CD4-positive, alpha-beta memory T cell (primary cell): ENCODE measurements around the gene ZNF574. TPM values are rescaled to one million over a fixed set of nuclear protein-coding genes. Genes with fewer than 3 reads are reported as not detected.

Experiments
- CTCF ChIA-PET: fragments of 350-600 bp; sonication (Branson Sonifier 250); formaldehyde crosslinking; loops from one replicate; lab custom pipeline; 2021; ENCODE audit warnings: inconsistent platforms; ENCODE audit not compliant: partially characterized antibody; lab: Charles Lee
- POLR2A ChIA-PET: fragments of 350-600 bp; sonication (Branson Sonifier 250); formaldehyde crosslinking; loops from one replicate; lab custom pipeline; 2021; ENCODE audit not compliant: partially characterized antibody; lab: Charles Lee
- DNase-seq, 5 donors: peaks; one replicate each; pipeline versions ENCODE4 v3.0.0 to v3.0.0-alpha.2; 2020 to 2022; ENCODE audit warnings: mixed read lengths in 1 of 5
- H3K27ac ChIP-seq: one replicate; pipeline ENCODE4 v1.7.0; 2013; ENCODE audit warnings: low read depth, low read length
- H3K27me3 ChIP-seq: 2 replicates; pipeline ENCODE4 v1.7.0; 2013; ENCODE audit warnings: mild to moderate bottlenecking, low read length, moderate library complexity; ENCODE audit not compliant: insufficient read depth
- H3K36me3 ChIP-seq: 2 replicates; pipeline ENCODE4 v1.7.0; 2013; ENCODE audit warnings: mild to moderate bottlenecking, low read length, moderate library complexity; ENCODE audit not compliant: insufficient read depth
- H3K4me1 ChIP-seq: 2 replicates; pipeline ENCODE4 v1.7.0; 2013; ENCODE audit warnings: mild to moderate bottlenecking, low read length, moderate library complexity; ENCODE audit not compliant: insufficient read depth
- H3K4me3 ChIP-seq, 2 donors: one replicate each; pipeline ENCODE4 v1.7.0; 2013; ENCODE audit warnings: low read length in 2 of 2, mild to moderate bottlenecking in 1 of 2
- H3K9me3 ChIP-seq, 2 donors: one replicate each; pipeline ENCODE4 v1.7.0; 2013; ENCODE audit warnings: low read length in 2 of 2, control low read depth in 1 of 2; ENCODE audit not compliant: control insufficient read depth in 1 of 2
- H3K27ac Mint-ChIP-seq, 7 donors: one replicate each; pipeline ENCODE4 v1.8.0; 2020 to 2021; ENCODE audit warnings: mixed read lengths in 7 of 7, mild to moderate bottlenecking in 6 of 7, inconsistent platforms in 3 of 7, moderate library complexity in 3 of 7
- H3K27me3 Mint-ChIP-seq, 2 donors: one replicate each; pipeline ENCODE4 v1.8.0; 2020 to 2021; ENCODE audit warnings: mixed read lengths in 2 of 2
- H3K36me3 Mint-ChIP-seq, 2 donors: one replicate each; pipeline ENCODE4 v1.8.0; 2020 to 2021; ENCODE audit warnings: mixed read lengths in 2 of 2, inconsistent platforms in 1 of 2, mild to moderate bottlenecking in 1 of 2
- H3K4me1 Mint-ChIP-seq, 4 donors: one replicate each; pipeline ENCODE4 v1.8.0; 2020 to 2021; ENCODE audit warnings: mixed read lengths in 4 of 4, mild to moderate bottlenecking in 1 of 4
- H3K4me3 Mint-ChIP-seq, 8 donors: one replicate each; pipeline ENCODE4 v1.8.0; 2020 to 2021; ENCODE audit warnings: mixed read lengths in 8 of 8, mild to moderate bottlenecking in 7 of 8, moderate library complexity in 6 of 8, inconsistent platforms in 3 of 8
- H3K9me3 Mint-ChIP-seq, 8 donors: one replicate each; pipeline ENCODE4 v1.8.0; 2020 to 2021; ENCODE audit warnings: mixed read lengths in 8 of 8, mild to moderate bottlenecking in 5 of 8, inconsistent platforms in 3 of 8, moderate library complexity in 1 of 8
- intact Hi-C: fragments of 100-400 bp; cut with micrococcal nuclease; formaldehyde crosslinking; loops from one replicate; pipeline ENCODE4 v1.15.1; 2023
- polyA plus RNA-seq, 2 donors: library from polyadenylated mRNA; unstranded; fragments of 300-500 nt; fragmentation: Illumina TruSeq; gene quantifications; one replicate each; pipeline ENCODE4 v1.2.3, GENCODE V29; 2021
- total RNA-seq, 2 experiments: library from RNA; stranded (reverse); gene quantifications; one replicate each; pipeline ENCODE4 v1.2.3, GENCODE V29; 2021

The ZNF574 gene
- total and polyA plus RNA-seq, 4 experiments from 2014 or later, result 14.8 to 26.0 (median 24.8) TPM

DNA sequence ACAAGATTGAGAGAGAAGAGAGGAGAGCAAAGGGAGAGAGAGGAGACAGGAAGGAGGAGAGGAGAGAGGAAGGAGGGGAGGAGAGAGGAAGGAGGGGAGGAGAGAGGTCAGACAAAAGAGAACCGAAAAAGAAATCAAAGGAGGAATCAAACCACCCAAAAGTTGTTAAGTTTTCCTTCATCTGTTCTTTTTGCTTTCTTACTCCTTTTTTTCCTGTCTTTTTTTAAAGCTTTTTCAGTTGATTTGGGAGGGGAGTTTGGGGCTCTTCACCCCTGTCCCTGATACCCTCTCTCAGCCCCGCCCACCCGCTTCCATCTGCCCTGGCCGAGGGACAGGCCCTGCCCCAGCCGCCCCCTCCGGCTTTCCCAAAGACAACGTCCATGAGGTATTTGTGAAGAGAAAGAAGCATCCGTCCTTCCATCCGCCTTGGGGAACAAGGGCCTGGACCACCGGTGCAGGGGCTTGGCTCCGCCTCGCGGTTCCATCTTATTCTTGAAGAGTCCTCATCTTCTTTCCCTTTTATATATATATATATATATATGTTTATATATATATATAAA is 13.3 kb downstream of the ZNF574 start:
- Histone ChIP-seq H3K4me1 (peaks cover 8% of the 10 kb centered on the region), H3K27me3 (no peaks in the 10 kb centered on the region), H3K27ac (no peak overlapping the region), H3K36me3 (peaks cover 8% of the 10 kb centered on the region), H3K9me3 (no peaks in the 10 kb centered on the region), H3K4me3 (no peak overlapping the region)
- ChIA-PET POLR2A (no interaction called here), CTCF (no interaction called here)
- DNase-seq, result no peak
- Mint-ChIP-seq H3K27me3 (no peaks in the 10 kb centered on the region), H3K36me3 (peaks cover 7 to 22% of the 10 kb centered on the region in 2 donors), H3K27ac (peak overlapping the region in 2 of 7 donors; percentile 3 to 47), H3K9me3 (no peaks in the 10 kb centered on the region), H3K4me1 (peaks cover 8 to 34% (median 15%) of the 10 kb centered on the region in 4 donors), H3K4me3 (no peak overlapping the region)
- intact Hi-C loops, result no loop called here

GRCh38 chr19:42089772-42090171 is 13.8 kb downstream of the ZNF574 start:
- CTCF ChIA-PET, result interaction anchor here (1.0 kb wide), 1 partner anchor 20 kb away, joined by 3 read pairs; no protein-coding TSS in a partner anchor
- Mint-ChIP-seq H3K4me1 (peaks cover 8 to 34% (median 17%) of the 10 kb centered on the region in 4 donors), H3K9me3 (no peaks in the 10 kb centered on the region), H3K27me3 (no peaks in the 10 kb centered on the region), H3K4me3 (no peak overlapping the region), H3K27ac (no peak overlapping the region), H3K36me3 (peaks cover 12 to 27% of the 10 kb centered on the region in 2 donors)
- no peak overlapping the region for H3K4me3 ChIP-seq
- no peak for DNase-seq
- POLR2A ChIA-PET, result no interaction called here
- H3K4me1 ChIP-seq, result peaks cover 8% of the 10 kb centered on the region
- intact Hi-C loops, result no loop called here
- H3K36me3 ChIP-seq, result peaks cover 13% of the 10 kb centered on the region
- no peaks in the 10 kb centered on the region for H3K9me3 ChIP-seq
- H3K27ac ChIP-seq, result no peak overlapping the region
- H3K27me3 ChIP-seq, result no peaks in the 10 kb centered on the region

- no peak overlapping the region for H3K4me3 ChIP-seq
- H3K27me3 Mint-ChIP-seq, result no peaks in the 10 kb centered on the region
- H3K4me1 ChIP-seq, result peaks cover 8% of the 10 kb centered on the region
- H3K9me3 ChIP-seq, result no peaks in the 10 kb centered on the region
- intact Hi-C loops, result no loop called here
- CTCF ChIA-PET, result interaction anchor here (1.0 kb wide), 1 partner anchor 19 kb away, joined by 3 read pairs; no protein-coding TSS in a partner anchor
- H3K36me3 Mint-ChIP-seq, result peaks cover 15 to 31% of the 10 kb centered on the region in 2 donors
- POLR2A ChIA-PET, result interaction anchor here (0.6 to 0.8 kb wide), 2 partner anchors 14 to 1805 kb away, joined by 4 read pairs; no protein-coding TSS in a partner anchor
- H3K36me3 ChIP-seq, result peaks cover 22% of the 10 kb centered on the region
- peak in 2 of 5 donors; percentile 12 to 15 for DNase-seq
- H3K9me3 Mint-ChIP-seq, result no peaks in the 10 kb centered on the region
- H3K27ac Mint-ChIP-seq, result peak overlapping the region; percentile 59 to 85 (median 73)
- no peaks in the 10 kb centered on the region for H3K27me3 ChIP-seq
- H3K4me1 Mint-ChIP-seq, result peaks cover 8 to 34% (median 17%) of the 10 kb centered on the region in 4 donors
- no peak overlapping the region for H3K27ac ChIP-seq
- H3K4me3 Mint-ChIP-seq, result peak overlapping the region in 4 of 8 donors; percentile 14 to 58 (median 42)
Measured at GRCh38 chr19:42090672-42091071, 14.7 kb downstream of the ZNF574 start.

- peaks cover 8% of the 10 kb centered on the region for H3K4me1 ChIP-seq
- Mint-ChIP-seq H3K4me1 (peaks cover 6 to 34% (median 17%) of the 10 kb centered on the region in 4 donors), H3K27me3 (no peaks in the 10 kb centered on the region), H3K4me3 (peak overlapping the region in 1 of 8 donors; percentile 25), H3K27ac (peak overlapping the region in 2 of 7 donors; percentile 59 to 73), H3K9me3 (no peaks in the 10 kb centered on the region), H3K36me3 (peaks cover 15 to 32% of the 10 kb centered on the region in 2 donors)
- H3K9me3 ChIP-seq, result no peaks in the 10 kb centered on the region
- peaks cover 24% of the 10 kb centered on the region for H3K36me3 ChIP-seq
- intact Hi-C loops, result no loop called here
- H3K27me3 ChIP-seq, result no peaks in the 10 kb centered on the region
- no peak overlapping the region for H3K27ac ChIP-seq
- no peak for DNase-seq
- ChIA-PET CTCF (interaction anchor here (1.0 to 1.4 kb wide), 2 partner anchors 10 to 29 kb away, joined by 3 to 4 read pairs; no protein-coding TSS in a partner anchor), POLR2A (no interaction called here)
- H3K4me3 ChIP-seq, result no peak overlapping the region
Measured at GRCh38 chr19:42091300-42091699, 15.3 kb downstream of the ZNF574 start.

DNA sequence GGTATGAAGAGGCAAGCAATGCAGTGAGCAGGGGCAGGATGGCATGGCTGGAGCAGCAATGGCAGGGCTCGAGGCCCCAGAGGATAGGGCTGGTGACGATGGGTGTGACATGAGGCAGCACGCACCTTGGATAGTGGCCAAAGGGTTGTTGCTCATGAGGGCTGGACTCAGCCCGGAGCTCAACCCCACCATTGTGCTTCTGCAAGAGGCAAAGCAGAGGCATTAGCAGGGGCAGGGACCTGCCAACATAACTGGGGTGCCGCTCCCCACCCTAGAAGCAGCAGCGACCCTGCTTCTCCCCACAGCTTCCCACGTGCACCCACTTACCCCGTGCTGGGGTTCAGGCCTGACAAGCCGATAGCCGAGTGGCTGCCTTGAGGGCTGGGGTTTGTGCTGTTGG is 15.8 kb downstream of the ZNF574 start:
- CTCF ChIA-PET, result interaction anchor here (1.0 to 1.4 kb wide), 2 partner anchors 10 to 28 kb away, joined by 3 to 4 read pairs; no protein-coding TSS in a partner anchor
- Histone ChIP-seq H3K4me1 (peaks cover 8% of the 10 kb centered on the region), H3K27me3 (no peaks in the 10 kb centered on the region), H3K9me3 (no peaks in the 10 kb centered on the region), H3K27ac (no peak overlapping the region), H3K36me3 (peaks cover 28% of the 10 kb centered on the region), H3K4me3 (no peak overlapping the region)
- Mint-ChIP-seq H3K27me3 (no peaks in the 10 kb centered on the region), H3K9me3 (no peaks in the 10 kb centered on the region), H3K36me3 (peaks cover 19 to 36% of the 10 kb centered on the region in 2 donors), H3K4me1 (peaks cover 6 to 34% (median 17%) of the 10 kb centered on the region in 4 donors), H3K27ac (no peak overlapping the region), H3K4me3 (no peak overlapping the region)
- DNase-seq, result no peak
- intact Hi-C loops, result no loop called here
- POLR2A ChIA-PET, result interaction anchor here (0.7 kb wide), 1 partner anchor 15 kb away, joined by 3 read pairs; no protein-coding TSS in a partner anchor

GRCh38 chr19:42092350-42092749 is 16.4 kb downstream of the ZNF574 start:
- H3K36me3 ChIP-seq, result peaks cover 28% of the 10 kb centered on the region
- peaks cover 8% of the 10 kb centered on the region for H3K4me1 ChIP-seq
- H3K4me3 Mint-ChIP-seq, result peak overlapping the region in 1 of 8 donors; percentile 39
- H3K27me3 ChIP-seq, result no peaks in the 10 kb centered on the region
- intact Hi-C loops, result no loop called here
- H3K4me1 Mint-ChIP-seq, result peaks cover 6 to 34% (median 17%) of the 10 kb centered on the region in 4 donors
- peak overlapping the region in 5 of 7 donors; percentile 64 to 87 (median 83) for H3K27ac Mint-ChIP-seq
- peak in 3 of 5 donors; percentile 22 to 39 (median 33) for DNase-seq
- POLR2A ChIA-PET, result interaction anchor here (0.7 kb wide), 1 partner anchor 15 kb away, joined by 3 read pairs; no protein-coding TSS in a partner anchor
- no peaks in the 10 kb centered on the region for H3K9me3 Mint-ChIP-seq
- H3K36me3 Mint-ChIP-seq, result peaks cover 22 to 38% of the 10 kb centered on the region in 2 donors
- no peak overlapping the region for H3K27ac ChIP-seq
- no peaks in the 10 kb centered on the region for H3K9me3 ChIP-seq
- CTCF ChIA-PET, result interaction anchor here (1.0 to 1.4 kb wide), 2 partner anchors 9 to 28 kb away, joined by 3 to 4 read pairs; no protein-coding TSS in a partner anchor
- no peaks in the 10 kb centered on the region for H3K27me3 Mint-ChIP-seq
- H3K4me3 ChIP-seq, result no peak overlapping the region

DNA sequence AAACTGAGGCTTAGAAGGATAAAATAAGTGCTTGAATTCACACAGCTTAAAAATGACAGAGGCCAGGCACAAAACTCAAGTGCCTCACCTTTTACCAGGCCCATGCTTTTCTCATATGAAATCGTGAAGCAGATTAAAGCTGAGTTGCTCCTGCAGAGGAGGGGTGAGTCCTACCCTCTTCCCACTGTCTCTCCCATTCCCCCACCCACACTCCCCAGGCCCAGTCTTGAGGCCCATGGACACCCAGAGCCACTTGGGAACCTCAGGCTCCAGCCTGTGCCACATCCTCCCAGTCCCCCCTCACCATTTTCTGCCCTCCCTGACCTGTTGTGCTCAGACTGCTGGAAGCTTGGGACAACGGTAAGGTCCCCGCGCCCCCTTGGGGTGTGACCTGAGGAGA is 17.5 kb downstream of the ZNF574 start:
- Mint-ChIP-seq H3K27me3 (no peaks in the 10 kb centered on the region), H3K36me3 (peaks cover 25 to 45% of the 10 kb centered on the region in 2 donors), H3K9me3 (no peaks in the 10 kb centered on the region), H3K27ac (peak overlapping the region in 1 of 7 donors; percentile 12), H3K4me1 (peaks cover 4 to 32% (median 17%) of the 10 kb centered on the region in 4 donors), H3K4me3 (no peak overlapping the region)
- ChIA-PET POLR2A (interaction anchor here (1.6 kb wide), 1 partner anchor 17 kb away, joined by 3 read pairs; the partner anchor contains the start of gene ZNF574), CTCF (interaction anchor here (1.5 kb wide), 1 partner anchor 10 kb away, joined by 3 read pairs; no protein-coding TSS in a partner anchor)
- Histone ChIP-seq H3K27ac (no peak overlapping the region), H3K4me1 (peaks cover 8% of the 10 kb centered on the region), H3K27me3 (no peaks in the 10 kb centered on the region), H3K36me3 (peaks cover 30% of the 10 kb centered on the region), H3K4me3 (no peak overlapping the region), H3K9me3 (no peaks in the 10 kb centered on the region)
- no peak for DNase-seq
- intact Hi-C loops, result no loop called here
